Mesenchymal stem cell (in vitro differentiated cells and primary cell): Measurements from ENCODE around the gene KLHL29.
A peak's percentile ranks its signal among the peaks of the same experiment; 100 is the strongest.
"Not testable (repeated sequence)": the region's sequence is repeated elsewhere in the genome, so short reads cannot be mapped to it uniquely, and the experiment has no call there.

Source experiments
- DNase-seq: peaks from one replicate; pipeline ENCODE4 v3.0.0-alpha.2; 2013
- H2AFZ ChIP-seq: one replicate; pipeline ENCODE4 v1.6.1; 2013; ENCODE audit warnings: low read depth, mild to moderate bottlenecking, control low read depth, inconsistent platforms, low read length, moderate library complexity
- H2AK5ac ChIP-seq: 2 replicates; pipeline ENCODE4 v1.6.1; 2013; ENCODE audit warnings: low read length, moderate library complexity, mild to moderate bottlenecking, inconsistent platforms; ENCODE audit not compliant: severe bottlenecking
- H2BK120ac ChIP-seq: one replicate; pipeline ENCODE4 v1.6.1; 2013; ENCODE audit warnings: low read depth, mild to moderate bottlenecking, inconsistent platforms, low read length, moderate library complexity
- H2BK12ac ChIP-seq, 2 experiments: one replicate each; pipeline ENCODE4 v1.6.1; 2013; ENCODE audit warnings: inconsistent platforms in 2 of 2, low read length in 2 of 2, mild to moderate bottlenecking in 2 of 2, moderate library complexity in 2 of 2, control low read depth in 1 of 2
- H2BK15ac ChIP-seq: one replicate; pipeline ENCODE4 v1.6.1; 2013; ENCODE audit warnings: mild to moderate bottlenecking, low read depth, inconsistent platforms; ENCODE audit not compliant: poor library complexity, severe bottlenecking
- H2BK5ac ChIP-seq: 2 replicates; pipeline ENCODE4 v1.6.1; 2013; ENCODE audit warnings: low read depth, mild to moderate bottlenecking, low read length, control low read depth, inconsistent platforms; ENCODE audit not compliant: poor library complexity, severe bottlenecking
- H3K14ac ChIP-seq, 2 experiments: one replicate each; pipeline ENCODE4 v1.6.1; 2013; ENCODE audit warnings: inconsistent platforms in 2 of 2, low read length in 2 of 2, control low read depth in 1 of 2, mild to moderate bottlenecking in 1 of 2, moderate library complexity in 1 of 2
- H3K18ac ChIP-seq, 2 experiments: one replicate each; pipeline ENCODE4 v1.6.1; 2013; ENCODE audit warnings: inconsistent platforms in 2 of 2, low read length in 2 of 2, control low read depth in 1 of 2, low read depth in 1 of 2, mild to moderate bottlenecking in 1 of 2
- H3K23ac ChIP-seq, 2 experiments: one replicate each; pipeline ENCODE4 v1.6.1; 2013; ENCODE audit warnings: inconsistent platforms in 2 of 2, low read length in 2 of 2, mild to moderate bottlenecking in 2 of 2, moderate library complexity in 2 of 2, control low read depth in 1 of 2
- H3K27ac ChIP-seq: 2 replicates; pipeline ENCODE4 v1.5.1; 2013; ENCODE audit warnings: mild to moderate bottlenecking, moderate library complexity, low read length, control low read depth, inconsistent platforms; ENCODE audit not compliant: poor library complexity, severe bottlenecking
- H3K27me3 ChIP-seq, 2 experiments: 2 replicates each; pipeline versions ENCODE4 v1.6.1 to v1.7.0; 2013; ENCODE audit warnings: low read length in 2 of 2, mild to moderate bottlenecking in 2 of 2, moderate library complexity in 2 of 2, control low read depth in 1 of 2, inconsistent platforms in 1 of 2; ENCODE audit not compliant: control insufficient read depth in 1 of 2, insufficient read depth in 1 of 2
- H3K36me3 ChIP-seq, 2 experiments: 2 replicates each; pipeline versions ENCODE4 v1.6.1 to v1.7.0; 2013; ENCODE audit warnings: low read length in 2 of 2, control low read depth in 1 of 2, inconsistent platforms in 1 of 2, low read depth in 1 of 2, mild to moderate bottlenecking in 1 of 2; ENCODE audit not compliant: insufficient read depth in 2 of 2, control insufficient read depth in 1 of 2
- H3K4ac ChIP-seq, 2 experiments: one replicate each; pipeline ENCODE4 v1.6.1; 2013; ENCODE audit warnings: inconsistent platforms in 2 of 2, low read length in 2 of 2, mild to moderate bottlenecking in 2 of 2, moderate library complexity in 2 of 2, control low read depth in 1 of 2, low read depth in 1 of 2
- H3K4me1 ChIP-seq: 2 replicates; pipeline ENCODE4 v1.6.1; 2013; ENCODE audit warnings: low read depth, low read length, control low read depth; ENCODE audit not compliant: control insufficient read depth, insufficient read depth
- H3K4me2 ChIP-seq: 2 replicates; pipeline ENCODE4 v1.6.1; 2013; ENCODE audit warnings: low read length, mild to moderate bottlenecking, inconsistent platforms; ENCODE audit not compliant: poor library complexity, severe bottlenecking
- H3K4me3 ChIP-seq, 2 experiments: 2 replicates each; pipeline versions ENCODE4 v1.5.1 to v1.7.0; 2013; ENCODE audit warnings: low read length in 2 of 2, mild to moderate bottlenecking in 2 of 2, control low read depth in 1 of 2, low read depth in 1 of 2; ENCODE audit not compliant: insufficient read depth in 1 of 2
- H3K79me1 ChIP-seq: replicated peaks from 2 replicates; pipeline ENCODE4 v1.6.1; 2013; ENCODE audit warnings: mild to moderate bottlenecking, control low read depth, low read length, inconsistent platforms; ENCODE audit not compliant: poor library complexity, severe bottlenecking
- H3K9ac ChIP-seq: 2 replicates; pipeline ENCODE4 v1.7.0; 2013; ENCODE audit warnings: mild to moderate bottlenecking, low read length, moderate library complexity
- H3K9me3 ChIP-seq: 2 replicates; pipeline ENCODE4 v1.7.0; 2013; ENCODE audit warnings: mild to moderate bottlenecking, low read length; ENCODE audit not compliant: control insufficient read depth
- H4K8ac ChIP-seq: one replicate; pipeline ENCODE4 v1.6.1; 2013; ENCODE audit warnings: inconsistent platforms, mild to moderate bottlenecking, low read length, moderate library complexity
- H4K91ac ChIP-seq: one replicate; pipeline ENCODE4 v1.6.1; 2013; ENCODE audit warnings: mild to moderate bottlenecking, low read length, inconsistent platforms
- WGBS: methylation state at CpG from one replicate; pipeline ENCODE4 v1.1.7; 2013; ENCODE audit warnings: mixed read lengths; 5-methylcytosine and 5-hydroxymethylcytosine counted together

Gene KLHL29

GRCh38 chr2:23346781-23347180 lies 38.2 kb upstream of the KLHL29 start:
- H2BK15ac ChIP-seq, result no peak overlapping the region
- H2BK5ac ChIP-seq, result no peak overlapping the region
- H4K91ac ChIP-seq, result no peak overlapping the region
- no peak overlapping the region for H3K9ac ChIP-seq
- no peaks in the 10 kb centered on the region for H3K36me3 ChIP-seq
- H3K18ac ChIP-seq, result no peak overlapping the region
- H3K79me1 ChIP-seq, result no peaks in the 10 kb centered on the region
- H3K23ac ChIP-seq, result no peak overlapping the region
- no peak overlapping the region for H3K4me2 ChIP-seq
- H4K8ac ChIP-seq, result no peak overlapping the region
- H2BK12ac ChIP-seq, result no peak overlapping the region
- H3K27me3 ChIP-seq, result peaks cover 31 to 38% of the 10 kb centered on the region in 2 experiments
- no peak overlapping the region for H2AFZ ChIP-seq
- DNase-seq, result no peak
- peaks cover 4% of the 10 kb centered on the region for H3K9me3 ChIP-seq
- H3K27ac ChIP-seq, result no peak overlapping the region
- H2BK120ac ChIP-seq, result no peak overlapping the region
- 84% methylated on average over 8 of the region's 8 CpGs for WGBS
- H2AK5ac ChIP-seq, result no peak overlapping the region
- peaks cover 22% of the 10 kb centered on the region for H3K4me1 ChIP-seq
- H3K4ac ChIP-seq, result no peak overlapping the region
- H3K4me3 ChIP-seq, result no peak overlapping the region
- peak overlapping the region in 1 of 2 experiments; percentile 26 for H3K14ac ChIP-seq

- H3K36me3 ChIP-seq, result no peaks in the 10 kb centered on the region
- H2AFZ ChIP-seq, result no peak overlapping the region
- DNase-seq, result no peak
- no peaks in the 10 kb centered on the region for H3K79me1 ChIP-seq
- H3K4ac ChIP-seq, result no peak overlapping the region
- peaks cover 4% of the 10 kb centered on the region for H3K9me3 ChIP-seq
- H3K18ac ChIP-seq, result no peak overlapping the region
- H2AK5ac ChIP-seq, result no peak overlapping the region
- H4K8ac ChIP-seq, result no peak overlapping the region
- no peak overlapping the region for H3K23ac ChIP-seq
- H2BK12ac ChIP-seq, result no peak overlapping the region
- no peak overlapping the region for H3K27ac ChIP-seq
- no peak overlapping the region for H4K91ac ChIP-seq
- 90% methylated on average over 18 of the region's 18 CpGs for whole genome bisulfite sequencing
- peaks cover 28 to 33% of the 10 kb centered on the region in 2 experiments for H3K27me3 ChIP-seq
- H3K4me3 ChIP-seq, result no peak overlapping the region
- H3K14ac ChIP-seq, result peak overlapping the region in 1 of 2 experiments; percentile 26
- no peak overlapping the region for H3K4me2 ChIP-seq
- no peak overlapping the region for H2BK120ac ChIP-seq
- H2BK15ac ChIP-seq, result no peak overlapping the region
- H3K4me1 ChIP-seq, result peaks cover 24% of the 10 kb centered on the region
- H3K9ac ChIP-seq, result no peak overlapping the region
- no peak overlapping the region for H2BK5ac ChIP-seq
Observed at GRCh38 chr2:23347471-23348092, 37.4 kb upstream of the KLHL29 start.

GRCh38 chr2:23348093-23348481 lies 36.9 kb upstream of the KLHL29 start:
- H2BK15ac ChIP-seq, H3K4me2 ChIP-seq, H3K4ac ChIP-seq, H3K18ac ChIP-seq, H4K8ac ChIP-seq, H3K79me1 ChIP-seq, H3K14ac ChIP-seq, H2BK12ac ChIP-seq, H4K91ac ChIP-seq, H2AFZ ChIP-seq, H2AK5ac ChIP-seq, H3K9ac ChIP-seq, H2BK120ac ChIP-seq, H3K4me3 ChIP-seq, H3K23ac ChIP-seq, H3K36me3 ChIP-seq, H3K9me3 ChIP-seq, DNase-seq, H2BK5ac ChIP-seq, H3K27ac ChIP-seq: not testable (repeated sequence)
- 93% methylated on average over 8 of the region's 10 CpGs for WGBS
- H3K4me1 ChIP-seq, result peaks cover 24% of the 10 kb centered on the region
- peaks cover 28 to 33% of the 10 kb centered on the region in 2 experiments for H3K27me3 ChIP-seq

- H2BK5ac ChIP-seq, result no peak overlapping the region
- H2BK12ac ChIP-seq, result no peak overlapping the region
- no peak overlapping the region for H2BK120ac ChIP-seq
- H3K27ac ChIP-seq, result peak overlapping the region; percentile 54
- H3K4me1 ChIP-seq, result peaks cover 24% of the 10 kb centered on the region
- H3K79me1 ChIP-seq, result no peaks in the 10 kb centered on the region
- H3K23ac ChIP-seq, result no peak overlapping the region
- no peak overlapping the region for H3K4me2 ChIP-seq
- no peak overlapping the region for H3K4ac ChIP-seq
- H3K36me3 ChIP-seq, result no peaks in the 10 kb centered on the region
- H4K8ac ChIP-seq, result no peak overlapping the region
- no peak overlapping the region for H2BK15ac ChIP-seq
- H2AFZ ChIP-seq, result no peak overlapping the region
- no peak overlapping the region for H3K18ac ChIP-seq
- peaks cover 21 to 27% of the 10 kb centered on the region in 2 experiments for H3K27me3 ChIP-seq
- no peak overlapping the region for H3K9ac ChIP-seq
- peaks cover 4% of the 10 kb centered on the region for H3K9me3 ChIP-seq
- no peak overlapping the region for H4K91ac ChIP-seq
- 83% methylated on average over 5 of the region's 7 CpGs for WGBS
- no peak overlapping the region for H3K14ac ChIP-seq
- no peak overlapping the region for H2AK5ac ChIP-seq
- DNase-seq, result no peak
- no peak overlapping the region for H3K4me3 ChIP-seq
Observed at GRCh38 chr2:23349508-23349907, 35.5 kb upstream of the KLHL29 start.
